ENCODE results near the gene MAPKAPK2. TPM values are rescaled to one million over a fixed set of nuclear protein-coding genes. Genes with fewer than 3 reads are reported as not detected.

MAPKAPK2 gene
- total and polyA plus RNA-seq, 2 of the 13 experiments (the other 11 are each of a cell fraction or from before 2014, with no cell fraction given): 16.6 to 34.0 TPM

- no peak for TF ChIP-seq ZNF556 (CRISPR knock-in tag; IDR thresholded peaks at IDR 0.05; ENCODE audit: borderline replicate concordance)
- TF ChIP-seq, protein P1, sequence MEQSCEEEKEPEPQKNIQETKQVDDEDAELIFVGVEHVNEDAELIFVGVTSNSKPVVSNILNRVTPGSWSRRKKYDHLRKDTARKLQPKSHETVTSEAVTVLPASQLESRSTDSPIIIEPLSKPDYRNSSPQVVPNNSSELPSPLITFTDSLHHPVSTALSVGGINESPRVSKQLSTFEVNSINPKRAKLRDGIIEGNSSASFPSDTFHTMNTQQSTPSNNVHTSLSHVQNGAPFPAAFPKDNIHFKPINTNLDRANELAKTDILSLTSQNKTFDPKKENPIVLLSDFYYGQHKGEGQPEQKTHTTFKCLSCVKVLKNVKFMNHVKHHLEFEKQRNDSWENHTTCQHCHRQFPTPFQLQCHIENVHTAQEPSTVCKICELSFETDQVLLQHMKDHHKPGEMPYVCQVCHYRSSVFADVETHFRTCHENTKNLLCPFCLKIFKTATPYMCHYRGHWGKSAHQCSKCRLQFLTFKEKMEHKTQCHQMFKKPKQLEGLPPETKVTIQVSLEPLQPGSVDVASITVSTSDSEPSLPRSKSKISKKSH (CRISPR knock-in tag; IDR thresholded peaks at IDR 0.05; ENCODE audit: borderline replicate concordance): no peak
- TF ChIP-seq PTBP1 (IDR thresholded peaks at IDR 0.05; ENCODE audit: low read depth, low read length, poor library complexity, severe bottlenecking): no peak
- TF ChIP-seq, protein P2, sequence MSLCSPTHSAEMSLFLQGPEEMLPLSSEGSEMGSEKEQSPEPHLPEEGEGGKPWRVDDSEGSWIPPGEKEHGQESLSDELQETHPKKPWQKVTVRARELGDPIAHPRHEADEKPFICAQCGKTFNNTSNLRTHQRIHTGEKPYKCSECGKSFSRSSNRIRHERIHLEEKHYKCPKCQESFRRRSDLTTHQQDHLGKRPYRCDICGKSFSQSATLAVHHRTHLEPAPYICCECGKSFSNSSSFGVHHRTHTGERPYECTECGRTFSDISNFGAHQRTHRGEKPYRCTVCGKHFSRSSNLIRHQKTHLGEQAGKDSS (CRISPR knock-in tag; IDR thresholded peaks at IDR 0.05; ENCODE audit: borderline replicate concordance, low read depth): no peak
- TF ChIP-seq, protein P3, sequence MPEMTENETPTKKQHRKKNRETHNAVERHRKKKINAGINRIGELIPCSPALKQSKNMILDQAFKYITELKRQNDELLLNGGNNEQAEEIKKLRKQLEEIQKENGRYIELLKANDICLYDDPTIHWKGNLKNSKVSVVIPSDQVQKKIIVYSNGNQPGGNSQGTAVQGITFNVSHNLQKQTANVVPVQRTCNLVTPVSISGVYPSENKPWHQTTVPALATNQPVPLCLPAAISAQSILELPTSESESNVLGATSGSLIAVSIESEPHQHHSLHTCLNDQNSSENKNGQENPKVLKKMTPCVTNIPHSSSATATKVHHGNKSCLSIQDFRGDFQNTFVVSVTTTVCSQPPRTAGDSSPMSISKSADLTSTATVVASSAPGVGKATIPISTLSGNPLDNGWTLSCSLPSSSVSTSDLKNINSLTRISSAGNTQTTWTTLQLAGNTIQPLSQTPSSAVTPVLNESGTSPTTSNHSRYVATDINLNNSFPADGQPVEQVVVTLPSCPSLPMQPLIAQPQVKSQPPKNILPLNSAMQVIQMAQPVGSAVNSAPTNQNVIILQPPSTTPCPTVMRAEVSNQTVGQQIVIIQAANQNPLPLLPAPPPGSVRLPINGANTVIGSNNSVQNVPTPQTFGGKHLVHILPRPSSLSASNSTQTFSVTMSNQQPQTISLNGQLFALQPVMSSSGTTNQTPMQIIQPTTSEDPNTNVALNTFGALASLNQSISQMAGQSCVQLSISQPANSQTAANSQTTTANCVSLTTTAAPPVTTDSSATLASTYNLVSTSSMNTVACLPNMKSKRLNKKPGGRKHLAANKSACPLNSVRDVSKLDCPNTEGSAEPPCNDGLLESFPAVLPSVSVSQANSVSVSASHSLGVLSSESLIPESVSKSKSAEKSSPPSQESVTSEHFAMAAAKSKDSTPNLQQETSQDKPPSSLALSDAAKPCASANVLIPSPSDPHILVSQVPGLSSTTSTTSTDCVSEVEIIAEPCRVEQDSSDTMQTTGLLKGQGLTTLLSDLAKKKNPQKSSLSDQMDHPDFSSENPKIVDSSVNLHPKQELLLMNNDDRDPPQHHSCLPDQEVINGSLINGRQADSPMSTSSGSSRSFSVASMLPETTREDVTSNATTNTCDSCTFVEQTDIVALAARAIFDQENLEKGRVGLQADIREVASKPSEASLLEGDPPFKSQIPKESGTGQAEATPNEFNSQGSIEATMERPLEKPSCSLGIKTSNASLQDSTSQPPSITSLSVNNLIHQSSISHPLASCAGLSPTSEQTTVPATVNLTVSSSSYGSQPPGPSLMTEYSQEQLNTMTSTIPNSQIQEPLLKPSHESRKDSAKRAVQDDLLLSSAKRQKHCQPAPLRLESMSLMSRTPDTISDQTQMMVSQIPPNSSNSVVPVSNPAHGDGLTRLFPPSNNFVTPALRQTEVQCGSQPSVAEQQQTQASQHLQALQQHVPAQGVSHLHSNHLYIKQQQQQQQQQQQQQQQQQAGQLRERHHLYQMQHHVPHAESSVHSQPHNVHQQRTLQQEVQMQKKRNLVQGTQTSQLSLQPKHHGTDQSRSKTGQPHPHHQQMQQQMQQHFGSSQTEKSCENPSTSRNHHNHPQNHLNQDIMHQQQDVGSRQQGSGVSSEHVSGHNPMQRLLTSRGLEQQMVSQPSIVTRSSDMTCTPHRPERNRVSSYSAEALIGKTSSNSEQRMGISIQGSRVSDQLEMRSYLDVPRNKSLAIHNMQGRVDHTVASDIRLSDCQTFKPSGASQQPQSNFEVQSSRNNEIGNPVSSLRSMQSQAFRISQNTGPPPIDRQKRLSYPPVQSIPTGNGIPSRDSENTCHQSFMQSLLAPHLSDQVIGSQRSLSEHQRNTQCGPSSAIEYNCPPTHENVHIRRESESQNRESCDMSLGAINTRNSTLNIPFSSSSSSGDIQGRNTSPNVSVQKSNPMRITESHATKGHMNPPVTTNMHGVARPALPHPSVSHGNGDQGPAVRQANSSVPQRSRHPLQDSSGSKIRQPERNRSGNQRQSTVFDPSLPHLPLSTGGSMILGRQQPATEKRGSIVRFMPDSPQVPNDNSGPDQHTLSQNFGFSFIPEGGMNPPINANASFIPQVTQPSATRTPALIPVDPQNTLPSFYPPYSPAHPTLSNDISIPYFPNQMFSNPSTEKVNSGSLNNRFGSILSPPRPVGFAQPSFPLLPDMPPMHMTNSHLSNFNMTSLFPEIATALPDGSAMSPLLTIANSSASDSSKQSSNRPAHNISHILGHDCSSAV (CRISPR knock-in tag; IDR thresholded peaks at IDR 0.05; ENCODE audit: borderline replicate concordance): no peak
Observed at GRCh38 chr1:206651014-206651413, 33.7 kb upstream of the MAPKAPK2 start (continued).
